HepG2 (cell line): Measurements from ENCODE around the gene DSCAM. TPM values are rescaled to one million over a fixed set of nuclear protein-coding genes. Genes with fewer than 3 reads are reported as not detected.

Experiments used
- ATAC-seq: fragments of 200-7000 bp; cut with Tn5 transposase; 3 replicates; pipeline ENCODE4 v1.9.1; 2020; ENCODE audit warnings: mild to moderate bottlenecking, moderate library complexity
- BruUV-seq: library from RNA; stranded (reverse); fragments of 400-500 nt; replicated peaks from 2 replicates; lab custom pipeline; 2021; lab: Mats Ljungman, UMichigan
- CTCF ChIA-PET: fragments of 300-600 bp; formaldehyde crosslinking; extraction: SDS; loops from one replicate; lab custom pipeline; 2021; ENCODE audit warnings: low total read pairs, inconsistent platforms, low intra/inter-chr PET ratio; lab: Yijun Ruan, JAX
- POLR2A ChIA-PET: fragments of 350-600 bp; sonication (Branson Sonifier 250); formaldehyde crosslinking; loops from one replicate; lab custom pipeline; 2020; ENCODE audit warnings: antibody characterized with exemption, inconsistent platforms; lab: Yijun Ruan, JAX
- DNase-seq: peaks from one replicate; pipeline ENCODE4 v3.0.0-alpha.2; 2015; ENCODE audit warnings: low spot score
- FAIRE-seq: peaks from 3 replicates; lab custom pipeline; 2011; peaks lifted over from hg19 to GRCh38; lab: Jason Lieb, UNC
- H2AFZ ChIP-seq: one replicate; pipeline ENCODE4 v1.6.1; 2011; ENCODE audit warnings: low read length, inconsistent platforms
- H3K27ac ChIP-seq: fragments of 300-600 bp; 3 replicates; pipeline ENCODE4 v1.8.0; 2011; ENCODE audit warnings: mixed run types, mild to moderate bottlenecking, mixed read lengths, low read length, inconsistent platforms; ENCODE audit not compliant: insufficient read depth; ENCODE audit errors: extremely low read length
- H3K27me3 ChIP-seq, 2 experiments: fragments of 200-600 bp in 1 of 2; 2 replicates in 1 of 2; 3 replicates in 1 of 2; pipeline versions ENCODE4 v1.6.0 to v1.8.0; 2011; ENCODE audit warnings: low read length in 2 of 2, mild to moderate bottlenecking in 2 of 2, moderate library complexity in 2 of 2, inconsistent platforms in 1 of 2; ENCODE audit not compliant: insufficient read depth in 2 of 2, control insufficient read depth in 1 of 2
- H3K36me3 ChIP-seq, 2 experiments: fragments of 200-600 bp in 1 of 2; replicated peaks in 1 of 2; 2 replicates in 1 of 2; 3 replicates in 1 of 2; pipeline versions ENCODE4 v1.5.1 to v1.8.0; 2011; ENCODE audit warnings: low read length in 2 of 2, inconsistent platforms in 1 of 2; ENCODE audit not compliant: insufficient read depth in 2 of 2, control insufficient read depth in 1 of 2
- H3K4me1 ChIP-seq: 2 replicates; pipeline ENCODE4 v1.5.1; 2012; ENCODE audit warnings: low read length, inconsistent platforms; ENCODE audit not compliant: insufficient read depth
- H3K4me2 ChIP-seq: 2 replicates; pipeline ENCODE4 v1.6.0; 2011; ENCODE audit warnings: low read depth, low read length, inconsistent platforms
- H3K4me3 ChIP-seq, 3 experiments: fragments of 200-600 bp in 1 of 3; sonication (generic), shearing (Covaris generic) in 1 of 3; replicated peaks in 1 of 3; 2 replicates each; pipeline ENCODE4 v1.5.1; 2011 to 2016; ENCODE audit warnings: low read length in 3 of 3, inconsistent platforms in 2 of 3, low read depth in 2 of 3, mild to moderate bottlenecking in 2 of 3, control low read depth in 1 of 3, mixed read lengths in 1 of 3; ENCODE audit not compliant: insufficient read depth in 1 of 3
- H3K79me2 ChIP-seq: one replicate; pipeline ENCODE4 v1.6.1; 2011; ENCODE audit warnings: low read length, inconsistent platforms; ENCODE audit not compliant: insufficient read depth
- H3K9ac ChIP-seq: 2 replicates; pipeline ENCODE4 v1.6.0; 2011; ENCODE audit warnings: mild to moderate bottlenecking, low read depth, low read length, inconsistent platforms; ENCODE audit not compliant: insufficient read depth
- H3K9me3 ChIP-seq: 2 replicates; pipeline ENCODE4 v1.5.1; 2012; ENCODE audit warnings: mild to moderate bottlenecking, low read length
- H4K20me1 ChIP-seq: 2 replicates; pipeline ENCODE4 v1.6.0; 2011; ENCODE audit warnings: inconsistent platforms, mild to moderate bottlenecking, low read length, moderate library complexity; ENCODE audit not compliant: insufficient read depth
- AHR ChIP-seq: IDR thresholded peaks from 2 replicates; pipeline ENCODE4 v1.6.1; 2018; ENCODE audit warnings: missing genetic modification reagents, missing compliant biosample characterization
- ATF5 ChIP-seq: sonication (generic); formaldehyde crosslinking; IDR thresholded peaks from 2 replicates; pipeline ENCODE4 v1.4.0; 2020; ENCODE audit warnings: mild to moderate bottlenecking, low read depth, missing genetic modification reagents
- ATF7 ChIP-seq, 2 experiments: fragments of 450-650 bp in 1 of 2; sonication (generic) in 1 of 2; formaldehyde crosslinking in 1 of 2; IDR thresholded peaks; 2 replicates each; pipeline versions ENCODE4 v1.4.0 to v1.6.1; 2016 to 2020; ENCODE audit warnings: antibody characterized with exemption in 1 of 2, mild to moderate bottlenecking in 1 of 2, missing genetic modification reagents in 1 of 2
- KIAA2018 ChIP-seq: sonication (generic); formaldehyde crosslinking; IDR thresholded peaks from 2 replicates; pipeline ENCODE4 v1.5.0; 2020; ENCODE audit warnings: mild to moderate bottlenecking, missing genetic modification reagents, borderline replicate concordance
- PATZ1 ChIP-seq: sonication (generic); formaldehyde crosslinking; IDR thresholded peaks from 2 replicates; pipeline ENCODE4 v1.4.0; 2020; ENCODE audit warnings: missing genetic modification reagents
- RFXANK ChIP-seq: IDR thresholded peaks from 2 replicates; pipeline ENCODE4 v1.6.1; 2016
- SIN3A ChIP-seq: IDR thresholded peaks from 2 replicates; pipeline ENCODE4 v1.6.1; 2011; ENCODE audit warnings: low read depth, mild to moderate bottlenecking, control low read depth, low read length, borderline replicate concordance
- WGBS: methylation state at CpG from one replicate; pipeline ENCODE4 v1.1.6; 2017; ENCODE audit warnings: low lambda C conversion rate; 5-methylcytosine and 5-hydroxymethylcytosine counted together
- in situ Hi-C: cut with HindIII; loops from 2 replicates; pipeline ENCODE4 v1.10.0; 2017; ENCODE audit warnings: low pct_unique_long_range_greater_than_20kb; ENCODE audit not compliant: extremely low pct_ligation_motif_present
- intact Hi-C: fragments of 100-400 bp; cut with micrococcal nuclease; formaldehyde crosslinking; loops from one replicate; pipeline ENCODE4 v1.10.0; 2022; ENCODE audit not compliant: unreplicated experiment
- polyA plus RNA-seq, 8 experiments: library from polyadenylated mRNA; depleted of rRNA in 3 of 8; stranded (reverse) in 7 of 8; unstranded in 1 of 8; fragments of >200 nt; fragmentation: Illumina TruSeq in 4 of 8; extraction: Trizol in 4 of 8; gene quantifications; 2 replicates each; pipeline versions ENCODE4 v1.2.1 to v1.2.3, GENCODE V29; 2011 to 2016; ENCODE audit warnings: low read depth in 4 of 8, missing spikeins in 1 of 8, mixed read lengths in 1 of 8; ENCODE audit not compliant: insufficient read depth in 1 of 8
- total RNA-seq, 5 experiments: library from RNA; depleted of rRNA; stranded (reverse); fragments of >200 nt; fragmentation: Illumina TruSeq; extraction: Trizol; gene quantifications; 2 replicates each; pipeline ENCODE4 v1.2.3, GENCODE V29; 2016; ENCODE audit warnings: low read depth in 1 of 5

DSCAM gene
- total and polyA plus RNA-seq, 2 of the 13 experiments (the other 11 are each of a cell fraction or from before 2014, with no cell fraction given) = not detected

GRCh38 chr21:40736145-40736544, 110.8 kb downstream of the DSCAM start:
- Histone ChIP-seq H3K9ac (no peak overlapping the region), H2AFZ (no peak overlapping the region), H3K27ac (no peak overlapping the region), H3K9me3 (peaks cover 98% of the 10 kb centered on the region), H3K4me1 (no peaks in the 10 kb centered on the region), H3K79me2 (no peaks in the 10 kb centered on the region), H4K20me1 (no peaks in the 10 kb centered on the region), H3K4me3 (no peak overlapping the region), H3K27me3 (no peaks in the 10 kb centered on the region), H3K4me2 (no peak overlapping the region), H3K36me3 (no peaks in the 10 kb centered on the region)
- ChIA-PET POLR2A (no interaction called here), CTCF (no interaction called here)
- no peak for DNase-seq
- intact Hi-C loops (no loop called here), in situ Hi-C loops (no loop called here)
- WGBS = 0% methylated on average over 3 of the region's 3 CpGs
- TF ChIP-seq AHR (CRISPR knock-in tag) = no peak
- peak; percentile 61; the same call in 1 of the 2 replicates for TF ChIP-seq ATF7 (IDR thresholded peaks at IDR 0.05)
- no peak for TF ChIP-seq ATF7 (CRISPR knock-in tag; IDR thresholded peaks at IDR 0.05)
- BruUV-seq = no TSS peak
- ATAC-seq = no peak
- no peak for FAIRE-seq

- FAIRE-seq (no peak), DNase-seq (no peak), ATAC-seq (no peak)
- CTCF ChIA-PET = no interaction called here
- Histone ChIP-seq H3K9ac (no peak overlapping the region), H3K9me3 (peaks cover 96% of the 10 kb centered on the region), H2AFZ (no peak overlapping the region), H3K79me2 (no peaks in the 10 kb centered on the region), H3K27ac (no peak overlapping the region), H4K20me1 (no peaks in the 10 kb centered on the region), H3K27me3 (no peaks in the 10 kb centered on the region), H3K4me2 (no peak overlapping the region), H3K4me3 (no peak overlapping the region), H3K4me1 (no peaks in the 10 kb centered on the region), H3K36me3 (no peaks in the 10 kb centered on the region)
- intact Hi-C loops (no loop called here), in situ Hi-C loops (no loop called here)
- POLR2A ChIA-PET = no interaction called here
- 0% methylated on average over 3 of the region's 3 CpGs for WGBS
- BruUV-seq = no TSS peak
- TF ChIP-seq SIN3A = no peak
- TF ChIP-seq PATZ1 (CRISPR knock-in tag) = no peak
- no peak for TF ChIP-seq ATF5 (CRISPR knock-in tag)
- TF ChIP-seq KIAA2018 (CRISPR knock-in tag) = no peak
- no peak for TF ChIP-seq RFXANK (CRISPR knock-in tag)
Observed at GRCh38 chr21:40733024-40733397, 113.9 kb downstream of the DSCAM start.
